ENCODE measurements around the gene MSX2.

Gene MSX2

GRCh38 chr5:174718880-174719610 lies 5.3 kb upstream of the MSX2 start:
- no peak for ATAC-seq
- no peak for DNase-seq

- DNase-seq (no peak), ATAC-seq (no peak)
Observed at GRCh38 chr5:174719793-174720611, 4.4 kb upstream of the MSX2 start.

GRCh38 chr5:174720612-174721529 lies 3.5 kb upstream of the MSX2 start:
- DNase-seq: no peak
- no peak for ATAC-seq

- DNase-seq: no peak
- ATAC-seq: no peak
Observed at GRCh38 chr5:174721530-174722432, 2.6 kb upstream of the MSX2 start.

GRCh38 chr5:174722500-174722899 lies 1.9 kb upstream of the MSX2 start:
- ATAC-seq: no peak
- no peak for DNase-seq

GRCh38 chr5:174723315-174723978 lies 935 bp upstream of the MSX2 start:
- ATAC-seq (no peak), DNase-seq (no peak)

- DNase-seq (no peak), ATAC-seq (no peak)
Observed at GRCh38 chr5:174723979-174724483, 351 bp upstream of the MSX2 start.

GRCh38 chr5:174725261-174725990 lies 1.0 kb downstream of the MSX2 start:
- ATAC-seq (no peak), DNase-seq (no peak)

- ATAC-seq (no peak), DNase-seq (no peak)
Observed at GRCh38 chr5:174725991-174726601, 1.7 kb downstream of the MSX2 start.

GRCh38 chr5:174726916-174727793 lies 2.8 kb downstream of the MSX2 start:
- no peak for ATAC-seq
- DNase-seq: no peak

- ATAC-seq (no peak), DNase-seq (no peak)
Observed at GRCh38 chr5:174727794-174728680, 3.7 kb downstream of the MSX2 start.

- ATAC-seq: no peak
- no peak for DNase-seq
Observed at GRCh38 chr5:174729075-174729680, 4.8 kb downstream of the MSX2 start.

GRCh38 chr5:174731214-174732035 lies 7.0 kb downstream of the MSX2 start:
- DNase-seq (no peak), ATAC-seq (no peak)

- DNase-seq (no peak), ATAC-seq (no peak)
Observed at GRCh38 chr5:174732036-174733020, 7.9 kb downstream of the MSX2 start.

Measured in stimulated activated naive CD8-positive, alpha-beta T cell treated with anti-CD3 and anti-CD28 coated beads, Interleukin-15, Interleukin-2, amounts not matched to agents 100 U/mL and 50 U/mL, for 24 hours (primary cell).